Measurements from ENCODE around the gene RNLS.

GRCh38 chr10:88471899-88472298, 111.2 kb downstream of the RNLS start:
- no peak for TF ChIP-seq SIN3A (IDR thresholded peaks at IDR 0.05; ENCODE audit: borderline replicate concordance, insufficient read depth, low read depth, low read length)
- TF ChIP-seq TCF7L2 (IDR thresholded peaks at IDR 0.05; ENCODE audit: low read depth, low read length), result no peak
- no peak for TF ChIP-seq CTCF (IDR thresholded peaks at IDR 0.05)
- no peak for TF ChIP-seq POLR2AphosphoS5 (IDR thresholded peaks at IDR 0.05; ENCODE audit: low read depth, low read length)

All from Panc1 (cell line).